ENCODE measurements around the gene MESD. TPM values are rescaled to one million over a fixed set of nuclear protein-coding genes. Genes with fewer than 3 reads are reported as not detected.

MESD gene
- polyA plus RNA-seq, 1 of the 3 experiments (the other 2 are of a cell fraction): 15.2 TPM

- H3K36me3 ChIP-seq (replicated peaks in 1 of 2; ENCODE audit: control insufficient read depth in 1 of 2, insufficient read depth in 2 of 2, low read length in 1 of 2): peaks cover 22 to 34% of the 10 kb centered on the region in 2 experiments
- H4K20me1 ChIP-seq (ENCODE audit: insufficient read depth): peaks cover 46% of the 10 kb centered on the region
- H2AFZ ChIP-seq (ENCODE audit: low read depth): no peak overlapping the region
- no peaks in the 10 kb centered on the region for H3K27me3 ChIP-seq (ENCODE audit: insufficient read depth)
- no peaks in the 10 kb centered on the region for H3K9me3 ChIP-seq
- DNase-seq: no peak
- H3K27ac ChIP-seq (ENCODE audit: low read depth in 2 of 2, low read length in 1 of 2): no peak overlapping the region
- H3K9me2 ChIP-seq: no peaks in the 10 kb centered on the region
- H3K4me2 ChIP-seq: no peak overlapping the region
- 98% methylated on average over 2 of the region's 2 CpGs for WGBS (ENCODE audit: low lambda C conversion rate)
- H3K4me3 ChIP-seq (ENCODE audit: low read depth in 2 of 2, low read length in 1 of 2): no peak overlapping the region
- H3K79me2 ChIP-seq (ENCODE audit: insufficient read depth): peaks cover 76% of the 10 kb centered on the region
- ChIA-PET POLR2A (no interaction called here), CTCF (no interaction called here)
- peaks cover 5% of the 10 kb centered on the region for H3F3A ChIP-seq (replicated peaks; ENCODE audit: insufficient read depth)
- TF ChIP-seq RAD21 (IDR thresholded peaks at IDR 0.05; ENCODE audit: low read length) (no peak), MAX (IDR thresholded peaks at IDR 0.05; ENCODE audit: low read depth) (no peak), JUND (IDR thresholded peaks at IDR 0.05) (no peak), EZH2phosphoT487 (IDR thresholded peaks at IDR 0.05; ENCODE audit: borderline replicate concordance, low read depth) (no peak), ZBTB33 (IDR thresholded peaks at IDR 0.05; ENCODE audit: borderline replicate concordance, low read depth) (no peak), EP300 (IDR thresholded peaks at IDR 0.05; ENCODE audit: borderline replicate concordance in 1 of 2, low read depth in 1 of 2, low read length in 1 of 2) (no peak), REST (IDR thresholded peaks at IDR 0.05; ENCODE audit: low read depth, low read length) (no peak), RXRA (IDR thresholded peaks at IDR 0.05; ENCODE audit: borderline replicate concordance, low read depth) (no peak), GABPA (IDR thresholded peaks at IDR 0.05; ENCODE audit: low read depth) (no peak), ELF1 (IDR thresholded peaks at IDR 0.05) (no peak), FOXM1 (IDR thresholded peaks at IDR 0.05; ENCODE audit: low read depth) (no peak), GATA2 (CRISPR knock-in tag; IDR thresholded peaks at IDR 0.05) (no peak), PBX3 (IDR thresholded peaks at IDR 0.05) (no peak), RCOR1 (IDR thresholded peaks at IDR 0.05; ENCODE audit: low read length) (no peak), MXI1 (IDR thresholded peaks at IDR 0.05; ENCODE audit: low read depth, low read length) (no peak)
- H3K4me1 ChIP-seq (ENCODE audit: control insufficient read depth in 1 of 2, insufficient read depth in 2 of 2, low read depth in 1 of 2, low read length in 1 of 2): peaks cover 2 to 6% of the 10 kb centered on the region in 2 experiments; a peak in 3 of 4 replicates
- no peak overlapping the region for H3K9ac ChIP-seq
These were observed 18.7 kb upstream of the MESD start for GRCh38 chr15:81008312-81008711.
